HG03439 (cell line): Measurements from ENCODE around the gene TRABD2A.
"Not testable (repeated sequence)": the region's sequence is repeated elsewhere in the genome, so short reads cannot be mapped to it uniquely, and the experiment has no call there.

Experiments used
- ATAC-seq: cut with Tn5 transposase; IDR thresholded peaks from one replicate; pipeline ENCODE4 v1.9.1; 2021; ENCODE audit warnings: mild to moderate bottlenecking, moderate library complexity; ENCODE audit not compliant: unreplicated experiment

Gene TRABD2A

DNA sequence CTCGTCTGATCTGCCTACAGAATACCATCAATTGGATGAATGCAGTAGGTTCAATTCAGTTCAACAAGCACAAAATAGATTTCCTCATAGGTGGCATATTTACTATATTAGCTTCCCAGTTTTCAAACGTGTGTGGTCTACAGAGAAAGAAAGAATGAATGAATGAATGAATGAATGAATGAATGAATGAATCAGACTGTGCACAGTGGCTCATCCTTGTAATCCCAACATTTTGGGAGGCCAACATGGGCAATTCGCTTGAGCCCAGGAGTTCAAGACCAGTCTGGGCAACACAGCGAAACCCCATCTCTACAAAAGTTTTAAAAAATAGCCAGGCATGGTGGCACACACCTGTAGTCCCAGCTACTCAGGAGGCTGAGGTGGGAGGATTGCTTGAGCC, 94.9 kb downstream of the TRABD2A start:
- ATAC-seq = no peak

DNA sequence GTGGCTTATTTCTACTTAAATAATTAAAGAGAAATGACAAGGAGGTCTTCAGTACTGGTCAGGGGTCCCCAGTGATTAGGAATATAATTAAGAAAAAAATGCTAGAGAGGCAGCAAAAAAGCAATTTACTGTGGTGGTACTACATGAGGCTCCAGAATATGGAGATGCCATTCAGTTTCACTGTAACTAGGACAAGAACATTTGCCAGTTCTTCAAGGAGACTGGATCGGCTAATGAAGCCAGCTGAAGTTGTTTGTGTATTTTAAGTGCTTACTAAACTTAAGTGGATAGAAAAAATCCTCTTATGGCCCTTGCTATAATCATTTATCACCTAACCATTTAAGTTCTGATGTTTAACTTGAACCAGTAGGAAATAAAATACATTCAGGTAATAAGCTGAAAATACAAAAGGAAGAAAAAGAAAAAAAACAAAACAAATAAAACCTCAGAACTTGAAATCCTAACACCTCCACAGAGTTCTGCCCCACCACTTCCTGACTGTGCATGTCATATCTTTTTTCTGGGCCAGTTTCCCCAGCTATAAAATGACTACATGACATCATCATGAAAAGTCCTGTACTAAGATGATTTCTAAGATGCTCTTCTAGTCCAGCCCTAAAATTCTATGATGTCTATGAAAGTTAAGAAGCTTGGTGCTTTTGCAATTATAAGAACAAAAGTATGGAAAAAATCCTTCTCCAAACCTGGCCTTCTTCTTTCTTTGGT, 98.0 kb downstream of the TRABD2A start:
- ATAC-seq = no peak

DNA sequence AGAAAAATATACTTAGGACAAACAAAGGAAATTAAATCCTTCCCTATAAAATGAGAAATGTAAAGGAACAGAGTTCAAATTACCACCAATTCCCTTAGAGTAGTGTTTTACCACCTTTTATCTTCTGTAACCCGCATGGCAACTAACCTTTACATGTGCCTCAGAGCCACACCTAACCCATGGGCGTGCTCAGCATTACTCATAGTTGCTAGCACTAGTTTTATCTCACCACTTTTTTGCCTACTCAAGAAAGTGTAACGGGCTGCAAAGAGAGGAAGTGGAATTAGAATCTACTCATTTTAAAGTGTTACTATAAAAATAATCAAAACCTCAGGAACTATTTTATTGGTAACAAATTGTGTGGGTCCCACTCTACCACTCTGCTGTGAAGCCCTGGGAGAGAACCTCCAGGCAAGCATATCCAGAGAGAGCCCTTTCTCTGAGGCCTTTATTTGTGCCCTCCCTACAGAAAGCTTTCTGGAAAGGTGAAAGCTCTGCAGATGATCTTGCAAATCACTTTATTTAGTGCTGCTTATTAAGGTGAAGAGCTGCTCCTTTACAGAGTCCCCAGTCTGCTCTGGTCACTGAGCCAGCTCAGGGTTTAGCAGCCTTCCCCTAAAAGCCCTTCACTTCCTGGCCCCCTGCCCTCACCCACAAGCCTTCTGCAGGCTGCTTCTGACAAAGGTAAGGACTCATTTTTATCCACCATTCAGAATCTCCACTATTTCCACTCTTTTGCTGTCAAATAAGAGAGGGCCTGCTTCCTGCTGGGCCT, 98.8 kb downstream of the TRABD2A start:
- peak; percentile 70 for ATAC-seq

DNA sequence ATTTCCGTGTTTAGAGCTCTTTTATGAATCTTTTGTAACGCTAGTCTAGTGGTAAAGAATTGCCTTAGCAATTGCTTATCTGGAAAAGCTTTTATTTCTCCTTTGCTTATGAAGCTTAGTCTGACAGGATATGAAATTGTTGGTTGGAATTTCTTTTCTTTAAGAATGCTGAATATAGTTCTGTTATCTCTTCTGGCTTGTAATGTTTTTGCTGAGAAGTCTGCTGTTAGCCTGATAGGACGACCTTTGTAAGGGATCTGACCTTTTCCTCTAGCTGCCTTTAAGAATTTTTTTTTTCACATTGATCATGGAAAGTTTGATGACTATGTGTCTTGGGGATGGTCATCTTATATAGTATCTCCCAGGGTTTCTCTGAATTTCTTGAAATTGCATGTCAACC, 101.1 kb downstream of the TRABD2A start:
- ATAC-seq = no peak

DNA sequence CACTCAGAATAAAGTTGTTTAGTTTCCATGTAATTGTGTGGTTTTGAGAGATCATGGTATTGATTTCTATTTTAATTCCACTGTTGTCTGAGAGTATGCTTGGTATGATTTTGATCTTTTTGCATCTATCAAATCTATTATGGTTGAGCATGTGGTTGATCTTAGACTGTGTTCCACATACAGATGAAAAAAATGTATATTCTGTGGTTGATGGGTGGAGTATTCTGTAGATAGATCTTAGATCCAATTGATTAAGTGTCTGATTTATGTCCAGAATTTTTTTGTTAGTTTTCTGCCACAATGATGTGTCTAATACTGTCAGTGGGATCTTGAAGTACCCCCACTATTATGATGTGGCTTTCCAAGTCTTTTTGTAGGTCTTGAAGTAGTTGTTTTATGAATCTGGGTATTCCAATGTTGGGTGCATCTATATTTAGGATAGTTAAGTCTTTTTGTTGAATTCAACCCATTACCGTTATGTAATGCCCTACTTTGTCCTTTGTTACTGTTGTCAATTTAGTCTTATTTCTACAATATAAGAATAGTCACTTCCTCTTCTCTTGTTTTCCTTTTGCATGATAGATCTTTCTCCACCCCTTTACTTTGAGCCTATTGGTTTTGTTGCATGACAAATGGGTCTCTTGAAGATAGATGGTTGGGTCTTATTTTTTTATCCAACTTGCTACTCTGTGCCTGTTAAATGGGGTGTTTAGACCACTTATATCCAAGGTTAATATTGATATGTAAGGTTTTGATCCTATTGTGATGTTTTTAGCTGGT, 101.8 kb downstream of the TRABD2A start:
- ATAC-seq = no peak

DNA sequence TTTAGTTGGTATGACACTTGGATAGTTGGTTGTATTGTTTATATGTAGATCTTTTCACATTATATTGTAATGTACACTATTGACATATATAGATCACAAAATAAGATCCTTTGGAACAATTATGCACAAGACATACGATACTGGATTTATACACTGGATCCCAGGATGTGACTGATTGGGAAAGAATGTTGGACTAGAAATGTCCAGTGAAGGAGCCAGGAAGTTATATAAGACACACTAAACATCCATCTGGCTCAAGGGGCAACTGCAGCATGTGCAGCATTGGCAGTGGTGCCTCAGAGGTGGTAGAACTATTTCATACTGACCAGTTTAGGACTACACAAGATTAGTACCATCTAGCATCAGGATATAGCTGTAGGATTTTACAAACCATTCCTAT, 104.9 kb downstream of the TRABD2A start:
- ATAC-seq = no peak

DNA sequence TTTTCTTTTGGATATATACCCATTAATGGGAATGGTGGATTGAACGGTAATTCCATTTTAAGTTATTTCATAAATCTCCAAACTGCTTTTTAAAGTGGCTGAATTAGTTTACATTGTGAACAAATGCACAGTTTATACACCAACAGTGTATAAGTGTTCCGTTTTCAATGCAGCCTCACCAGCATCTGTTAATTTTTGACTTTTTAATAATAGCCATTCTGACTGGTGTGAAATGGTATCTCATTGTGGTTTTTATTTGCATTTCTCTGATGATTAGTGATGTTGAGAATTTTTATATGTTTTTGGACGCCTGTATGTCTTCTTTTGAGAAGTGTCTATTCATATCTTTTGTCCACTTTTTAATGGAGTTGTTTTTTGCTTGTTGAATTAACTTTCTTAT, 107.3 kb downstream of the TRABD2A start:
- ATAC-seq = not testable (repeated sequence)
